Neural progenitor cell (in vitro differentiated cells): Measurements from ENCODE around the gene PHLPP1. TPM values are rescaled to one million over a fixed set of nuclear protein-coding genes. Genes with fewer than 3 reads are reported as not detected.

ENCODE experiments used
- DNase-seq: peaks from one replicate; pipeline ENCODE4 v3.0.0-alpha.2; 2016; ENCODE audit warnings: low spot score
- H2AFZ ChIP-seq: fragments of 200-600 bp; sonication (generic); replicated peaks from 2 replicates; pipeline ENCODE4 v1.6.1; 2016; ENCODE audit warnings: antibody characterized with exemption
- H3F3A ChIP-seq: fragments of 200-600 bp; sonication (generic); 2 replicates; pipeline ENCODE4 v1.6.1; 2016; ENCODE audit warnings: antibody characterized with exemption, low read depth
- H3K27ac ChIP-seq: fragments of 200-600 bp; sonication (generic); 2 replicates; pipeline ENCODE4 v1.5.1; 2016; ENCODE audit warnings: mild to moderate bottlenecking
- H3K27me3 ChIP-seq: fragments of 200-600 bp; sonication (generic); 2 replicates; pipeline ENCODE4 v1.6.1; 2016; ENCODE audit warnings: mild to moderate bottlenecking, moderate library complexity
- H3K36me3 ChIP-seq: fragments of 200-600 bp; sonication (generic); 2 replicates; pipeline ENCODE4 v1.5.1; 2016
- H3K4me1 ChIP-seq: fragments of 200-600 bp; sonication (generic); 2 replicates; pipeline ENCODE4 v1.6.1; 2016; ENCODE audit warnings: mixed run types
- H3K4me2 ChIP-seq: fragments of 200-600 bp; sonication (generic); 2 replicates; pipeline ENCODE4 v1.6.1; 2016
- H3K4me3 ChIP-seq: fragments of 200-600 bp; sonication (generic); 2 replicates; pipeline ENCODE4 v1.5.1; 2016
- H3K79me2 ChIP-seq: fragments of 200-600 bp; sonication (generic); 2 replicates; pipeline ENCODE4 v1.6.1; 2016; ENCODE audit warnings: low read depth
- H3K9ac ChIP-seq: fragments of 200-600 bp; sonication (generic); 2 replicates; pipeline ENCODE4 v1.6.1; 2016
- H3K9me3 ChIP-seq: fragments of 200-600 bp; sonication (generic); 2 replicates; pipeline ENCODE4 v1.5.1; 2016; ENCODE audit warnings: low read depth
- H4K20me1 ChIP-seq: fragments of 200-600 bp; sonication (generic); 2 replicates; pipeline ENCODE4 v1.6.1; 2016; ENCODE audit warnings: low read depth
- H3K27ac Mint-ChIP-seq: 3 replicates; pipeline ENCODE4 v1.8.0; 2021; ENCODE audit warnings: mixed read lengths
- H3K27me3 Mint-ChIP-seq: 2 replicates; pipeline ENCODE4 v1.8.0; 2022; ENCODE audit warnings: low read depth, mild to moderate bottlenecking, inconsistent platforms, moderate library complexity, mixed read lengths; ENCODE audit not compliant: insufficient read depth
- H3K36me3 Mint-ChIP-seq: 3 replicates; pipeline ENCODE4 v1.8.0; 2021; ENCODE audit warnings: mixed read lengths
- H3K4me1 Mint-ChIP-seq: 3 replicates; pipeline ENCODE4 v1.8.0; 2021; ENCODE audit warnings: mixed read lengths
- H3K4me3 Mint-ChIP-seq: 3 replicates; pipeline ENCODE4 v1.8.0; 2021; ENCODE audit warnings: mild to moderate bottlenecking, moderate library complexity, mixed read lengths
- H3K9me3 Mint-ChIP-seq: 3 replicates; pipeline ENCODE4 v1.8.0; 2020; ENCODE audit warnings: mixed read lengths
- EZH2 ChIP-seq: fragments of 200-600 bp; sonication (generic); IDR thresholded peaks from 2 replicates; pipeline ENCODE4 v1.6.1; 2017; ENCODE audit warnings: antibody characterized with exemption, mild to moderate bottlenecking, moderate library complexity
- EZH2phosphoT487 ChIP-seq: fragments of 200-600 bp; sonication (generic); IDR thresholded peaks from 2 replicates; pipeline ENCODE4 v1.6.1; 2017; ENCODE audit warnings: antibody characterized with exemption
- total RNA-seq: library from RNA; depleted of rRNA; stranded (reverse); fragments of >200 nt; gene quantifications from 2 replicates; pipeline ENCODE4 v1.2.3, GENCODE V29; 2015; ENCODE audit warnings: low replicate concordance
- TF ChIP-seq, protein P1 (sequence below): fragments of 200-600 bp; sonication (generic); IDR thresholded peaks from 2 replicates; pipeline ENCODE4 v1.5.1; 2017; ENCODE audit warnings: antibody characterized with exemption, mild to moderate bottlenecking

Gene PHLPP1
- total RNA-seq, 1 donor from 2014 or later, result 20.8 TPM

DNA sequence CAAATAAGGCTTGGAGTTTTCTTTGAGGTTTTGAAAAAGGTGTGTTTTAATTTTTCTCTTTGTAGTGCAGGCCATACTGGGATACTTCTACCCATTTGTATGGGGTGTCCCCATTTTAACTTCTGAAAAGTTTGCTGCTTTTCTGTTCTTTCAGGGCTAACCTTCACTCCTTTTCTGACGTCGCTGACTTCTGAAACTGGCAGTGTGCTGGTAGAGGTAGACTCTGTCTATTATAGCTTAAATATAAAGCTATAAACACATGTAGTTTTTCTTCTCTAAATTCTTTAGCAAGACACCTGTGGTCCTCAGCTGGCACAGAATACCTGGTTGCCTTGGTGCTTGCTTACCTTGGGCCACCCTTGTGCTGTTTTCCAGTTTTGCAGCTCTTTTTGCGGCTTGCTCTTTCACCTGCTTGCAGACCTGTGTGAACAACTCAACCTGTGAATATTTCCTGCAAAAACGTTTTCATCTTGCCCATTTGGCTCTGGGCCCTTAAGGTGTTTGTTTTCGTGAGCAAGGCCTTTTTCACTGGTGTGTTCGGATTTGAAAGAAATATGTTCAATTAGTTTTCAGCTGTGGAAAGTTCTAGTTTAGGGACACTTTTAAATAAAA, 42.2 kb downstream of the PHLPP1 start:
- Histone ChIP-seq H3K27me3 (no peaks in the 10 kb centered on the region), H3K9ac (no peak overlapping the region), H3K4me3 (no peak overlapping the region), H2AFZ (no peak overlapping the region), H3K27ac (no peak overlapping the region), H3F3A (peaks cover 23% of the 10 kb centered on the region), H3K4me2 (peak overlapping the region; percentile 53), H3K4me1 (peaks cover 72% of the 10 kb centered on the region), H3K79me2 (peaks cover 100% of the 10 kb centered on the region), H3K9me3 (no peaks in the 10 kb centered on the region), H4K20me1 (peaks cover 71% of the 10 kb centered on the region), H3K36me3 (no peaks in the 10 kb centered on the region)
- no peaks in the 10 kb centered on the region for H3K27me3 Mint-ChIP-seq
- H3K4me1 Mint-ChIP-seq, result peaks cover 49% of the 10 kb centered on the region
- no peak overlapping the region for H3K4me3 Mint-ChIP-seq
- TF ChIP-seq EZH2 (no peak), EZH2phosphoT487 (no peak)
- TF ChIP-seq, protein P1, sequence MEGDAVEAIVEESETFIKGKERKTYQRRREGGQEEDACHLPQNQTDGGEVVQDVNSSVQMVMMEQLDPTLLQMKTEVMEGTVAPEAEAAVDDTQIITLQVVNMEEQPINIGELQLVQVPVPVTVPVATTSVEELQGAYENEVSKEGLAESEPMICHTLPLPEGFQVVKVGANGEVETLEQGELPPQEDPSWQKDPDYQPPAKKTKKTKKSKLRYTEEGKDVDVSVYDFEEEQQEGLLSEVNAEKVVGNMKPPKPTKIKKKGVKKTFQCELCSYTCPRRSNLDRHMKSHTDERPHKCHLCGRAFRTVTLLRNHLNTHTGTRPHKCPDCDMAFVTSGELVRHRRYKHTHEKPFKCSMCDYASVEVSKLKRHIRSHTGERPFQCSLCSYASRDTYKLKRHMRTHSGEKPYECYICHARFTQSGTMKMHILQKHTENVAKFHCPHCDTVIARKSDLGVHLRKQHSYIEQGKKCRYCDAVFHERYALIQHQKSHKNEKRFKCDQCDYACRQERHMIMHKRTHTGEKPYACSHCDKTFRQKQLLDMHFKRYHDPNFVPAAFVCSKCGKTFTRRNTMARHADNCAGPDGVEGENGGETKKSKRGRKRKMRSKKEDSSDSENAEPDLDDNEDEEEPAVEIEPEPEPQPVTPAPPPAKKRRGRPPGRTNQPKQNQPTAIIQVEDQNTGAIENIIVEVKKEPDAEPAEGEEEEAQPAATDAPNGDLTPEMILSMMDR, result no peak
- DNase-seq, result no peak
- H3K9me3 Mint-ChIP-seq, result peaks cover 8% of the 10 kb centered on the region
- peaks cover 10% of the 10 kb centered on the region for H3K36me3 Mint-ChIP-seq
- no peak overlapping the region for H3K27ac Mint-ChIP-seq

DNA sequence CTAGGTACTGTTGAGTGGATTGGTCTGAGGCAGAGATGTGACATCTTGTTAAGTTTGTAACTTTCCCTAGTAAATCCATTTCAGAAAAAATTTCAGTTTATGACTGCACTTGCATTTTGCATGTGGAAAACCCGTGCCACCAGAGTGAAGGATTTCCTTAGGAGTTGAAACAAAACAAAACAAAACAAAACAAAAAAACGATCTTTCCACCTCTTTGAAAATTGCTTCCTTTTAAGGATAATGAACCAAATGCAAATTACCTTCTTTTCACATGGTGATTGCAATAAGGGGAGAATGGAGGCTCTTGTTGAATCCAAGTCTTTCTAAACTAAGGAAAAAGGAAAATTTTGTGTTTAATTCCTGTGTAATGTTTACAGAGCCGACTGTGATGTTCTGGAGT, 43.2 kb downstream of the PHLPP1 start:
- Histone ChIP-seq H3K9me3 (no peaks in the 10 kb centered on the region), H4K20me1 (peaks cover 60% of the 10 kb centered on the region), H2AFZ (no peak overlapping the region), H3K27me3 (no peaks in the 10 kb centered on the region), H3K4me3 (no peak overlapping the region), H3K27ac (peak overlapping the region; percentile 38), H3K4me1 (peaks cover 69% of the 10 kb centered on the region), H3K36me3 (no peaks in the 10 kb centered on the region), H3K79me2 (peaks cover 100% of the 10 kb centered on the region), H3K4me2 (peak overlapping the region; percentile 53), H3K9ac (no peak overlapping the region), H3F3A (peaks cover 22% of the 10 kb centered on the region)
- TF ChIP-seq, protein P1, result no peak
- TF ChIP-seq EZH2 (no peak), EZH2phosphoT487 (no peak)
- H3K9me3 Mint-ChIP-seq, result peaks cover 8% of the 10 kb centered on the region
- no peaks in the 10 kb centered on the region for H3K27me3 Mint-ChIP-seq
- no peak for DNase-seq
- no peak overlapping the region for H3K4me3 Mint-ChIP-seq
- H3K27ac Mint-ChIP-seq, result no peak overlapping the region
- H3K36me3 Mint-ChIP-seq, result peaks cover 15% of the 10 kb centered on the region
- peaks cover 47% of the 10 kb centered on the region for H3K4me1 Mint-ChIP-seq

DNA sequence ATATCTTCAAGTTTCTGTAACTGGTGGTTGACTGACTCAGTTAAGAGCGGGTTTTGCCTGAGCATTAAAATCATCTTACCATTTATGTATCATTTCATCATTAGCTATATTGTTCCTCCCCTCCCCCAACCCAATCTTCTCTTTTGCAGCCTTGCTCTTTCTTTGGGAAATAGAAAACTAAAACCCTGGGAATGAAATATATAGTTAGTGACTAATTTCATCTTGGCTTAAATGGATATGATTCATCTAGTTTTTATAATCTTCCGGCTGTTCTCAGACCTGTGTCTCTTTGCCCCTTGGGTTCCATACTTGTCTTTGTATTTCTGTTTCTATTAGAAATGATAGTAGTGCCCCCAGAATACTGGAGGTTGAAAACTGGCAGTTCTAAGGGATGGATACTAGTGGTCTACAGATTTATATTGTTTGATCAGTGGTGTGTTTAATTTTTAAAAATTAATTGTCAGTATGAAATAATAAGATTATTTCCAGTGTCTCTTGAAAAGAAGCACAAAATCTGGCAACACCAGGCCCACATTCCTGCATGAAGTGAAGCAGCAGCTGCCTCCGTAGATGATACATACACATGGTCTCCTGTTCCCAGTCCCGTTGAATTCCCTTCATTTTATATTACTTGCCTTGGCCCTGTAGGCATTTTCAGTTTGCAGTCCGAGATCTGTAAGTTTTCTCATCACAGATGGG, 44.5 kb downstream of the PHLPP1 start:
- Histone ChIP-seq H3K36me3 (no peaks in the 10 kb centered on the region), H2AFZ (no peak overlapping the region), H3K4me2 (peak overlapping the region; percentile 51), H3K27ac (peak overlapping the region; percentile 39), H3K4me3 (peak overlapping the region; percentile 15), H3K79me2 (peaks cover 100% of the 10 kb centered on the region), H3K4me1 (peaks cover 56% of the 10 kb centered on the region), H3K9ac (no peak overlapping the region), H4K20me1 (peaks cover 47% of the 10 kb centered on the region), H3K9me3 (no peaks in the 10 kb centered on the region), H3K27me3 (no peaks in the 10 kb centered on the region), H3F3A (peaks cover 15% of the 10 kb centered on the region)
- H3K4me3 Mint-ChIP-seq, result no peak overlapping the region
- peak overlapping the region; percentile 65 for H3K27ac Mint-ChIP-seq
- TF ChIP-seq, protein P1, result no peak
- TF ChIP-seq EZH2phosphoT487, result no peak
- no peak for TF ChIP-seq EZH2
- H3K36me3 Mint-ChIP-seq, result peaks cover 19% of the 10 kb centered on the region
- H3K4me1 Mint-ChIP-seq, result peaks cover 40% of the 10 kb centered on the region
- H3K9me3 Mint-ChIP-seq, result peaks cover 7% of the 10 kb centered on the region
- no peaks in the 10 kb centered on the region for H3K27me3 Mint-ChIP-seq
- DNase-seq, result no peak
